ENCODE data around the gene SENP7.
"Not testable (repeated sequence)": the region's sequence is repeated elsewhere in the genome, so short reads cannot be mapped to it uniquely, and the experiment has no call there.

SENP7 gene

GRCh38 chr3:101325393-101326134 is 187.4 kb downstream of the SENP7 start:
- DNase-seq, result peak; percentile 81

GRCh38 chr3:101320475-101320874 is 192.5 kb downstream of the SENP7 start, which contains the start of gene IMPG2:
TSS of gene IMPG2 (minus strand) at chr3:101320575. CDS start at chr3:101320372, 203 bp downstream.
- no peak for DNase-seq

GRCh38 chr3:101319531-101319930 is 193.5 kb downstream of the SENP7 start:
- DNase-seq, result no peak

- no peak for DNase-seq
These were observed 200.5 kb downstream of the SENP7 start for GRCh38 chr3:101312545-101312944.

GRCh38 chr3:101311676-101312075 is 201.3 kb downstream of the SENP7 start:
- no peak for DNase-seq

- DNase-seq, result no peak
These were observed 202.0 kb downstream of the SENP7 start for GRCh38 chr3:101310978-101311375.

GRCh38 chr3:101308147-101308772 is 204.8 kb downstream of the SENP7 start:
- not testable (repeated sequence) for DNase-seq

GRCh38 chr3:101303836-101304235 is 209.2 kb downstream of the SENP7 start:
- DNase-seq, result no peak

GRCh38 chr3:101303089-101303731 is 209.8 kb downstream of the SENP7 start:
- DNase-seq, result no peak

GRCh38 chr3:101300073-101300472 is 212.9 kb downstream of the SENP7 start:
- no peak for DNase-seq

- DNase-seq, result no peak
These were observed 221.0 kb downstream of the SENP7 start for GRCh38 chr3:101292027-101292426.

GRCh38 chr3:101288294-101288693 is 224.7 kb downstream of the SENP7 start:
- DNase-seq, result no peak

- DNase-seq, result no peak
These were observed 228.3 kb downstream of the SENP7 start for GRCh38 chr3:101284757-101285156.

- DNase-seq, result no peak
These were observed 231.4 kb downstream of the SENP7 start for GRCh38 chr3:101281521-101282030.

- DNase-seq, result no peak
These were observed 233.1 kb downstream of the SENP7 start for GRCh38 chr3:101279765-101280385.

- no peak for DNase-seq
These were observed 233.8 kb downstream of the SENP7 start for GRCh38 chr3:101279162-101279561.

GRCh38 chr3:101278727-101279126 is 234.3 kb downstream of the SENP7 start:
- no peak for DNase-seq
